Right lobe of liver (tissue), 6 donors: Measurements from ENCODE around the gene DIAPH3. TPM values are rescaled to one million over a fixed set of nuclear protein-coding genes. Genes with fewer than 3 reads are reported as not detected.

Experiments
- ATAC-seq, 4 donors: fragments of 200-7000 bp; cut with Tn5 transposase; one replicate each; pipeline ENCODE4 v1.9.1; 2020; ENCODE audit warnings: mild to moderate bottlenecking in 4 of 4, moderate library complexity in 4 of 4
- DNase-seq, 3 donors: peaks; one replicate each; pipeline ENCODE4 v3.0.0-alpha.2; 2020
- H3K27ac ChIP-seq, 3 donors: fragments of 200-600 bp; one replicate each; pipeline ENCODE4 v1.8.0; 2022
- H3K27me3 ChIP-seq, 2 donors: fragments of 200-600 bp; one replicate each; pipeline ENCODE4 v1.8.0; 2022
- H3K36me3 ChIP-seq, 4 donors: fragments of 200-600 bp; sonication (generic) in 1 of 4; one replicate each; pipeline versions ENCODE4 v1.5.1 to v1.8.0; 2017 to 2022; ENCODE audit warnings: control low read depth in 1 of 4
- H3K4me1 ChIP-seq, 4 donors: fragments of 200-600 bp; sonication (generic) in 1 of 4; one replicate each; pipeline versions ENCODE4 v1.5.1 to v1.8.0; 2017 to 2022; ENCODE audit warnings: control low read depth in 1 of 4
- H3K4me3 ChIP-seq, 3 donors: fragments of 200-600 bp; one replicate each; pipeline ENCODE4 v1.8.0; 2022
- H3K9me3 ChIP-seq, 4 donors: fragments of 200-600 bp; sonication (generic) in 1 of 4; one replicate each; pipeline versions ENCODE4 v1.5.1 to v1.8.0; 2017 to 2022; ENCODE audit warnings: control low read depth in 1 of 4
- POLR2A ChIP-seq: fragments of 450-650 bp; IDR thresholded peaks from one replicate; pipeline ENCODE4 v1.6.1; 2017; ENCODE audit warnings: antibody characterized with exemption, mild to moderate bottlenecking
- WGBS: methylation state at CpG from one replicate; pipeline ENCODE4 v1.1.6; 2018; ENCODE audit warnings: low coverage, low lambda C conversion rate; ENCODE audit not compliant: insufficient coverage; ENCODE audit errors: missing lambda C conversion rate; 5-methylcytosine and 5-hydroxymethylcytosine counted together
- intact Hi-C, 2 donors: fragments of 100-400 bp; cut with DNase I; formaldehyde crosslinking; loops; one replicate each; pipeline versions ENCODE4 v1.11.2 to v1.14.1; 2022
- total RNA-seq, 6 experiments: library from RNA; depleted of rRNA in 2 of 6; stranded (reverse); fragments of >200 nt in 2 of 6; fragmentation: NEBNext Ultra II Directional in 3 of 6; extraction: Animal tissue kit (Norgen Biotek cat#: 25700) in 3 of 6; gene quantifications; one replicate each; pipeline versions ENCODE4 v1.1.0 to v1.2.4, GENCODE V29; 2016 to 2023
- TF ChIP-seq, protein P1 (sequence below), 4 donors: fragments of 200-600 bp in 3 of 4; fragments of 450-650 bp in 1 of 4; IDR thresholded peaks; one replicate each; pipeline versions ENCODE4 v1.5.1 to v1.8.0; 2016 to 2022; ENCODE audit warnings: antibody characterized with exemption in 4 of 4, mild to moderate bottlenecking in 2 of 4
- donor health status: DM: no; HTN: yes; CAD: no.
- donor health status: DM: no; HTN: no; CAD: no.
- donor health status: DM: no; HTN: no; CAD: no.
- donor health status: DM: no; HTN: yes; CAD: no.
- donor health status: DM: no; HTN: yes; CAD: no.

The DIAPH3 gene
- total RNA-seq, 6 experiments from 2014 or later, result 0.10 to 1.6 (median 0.93) TPM; not detected in 1

DNA sequence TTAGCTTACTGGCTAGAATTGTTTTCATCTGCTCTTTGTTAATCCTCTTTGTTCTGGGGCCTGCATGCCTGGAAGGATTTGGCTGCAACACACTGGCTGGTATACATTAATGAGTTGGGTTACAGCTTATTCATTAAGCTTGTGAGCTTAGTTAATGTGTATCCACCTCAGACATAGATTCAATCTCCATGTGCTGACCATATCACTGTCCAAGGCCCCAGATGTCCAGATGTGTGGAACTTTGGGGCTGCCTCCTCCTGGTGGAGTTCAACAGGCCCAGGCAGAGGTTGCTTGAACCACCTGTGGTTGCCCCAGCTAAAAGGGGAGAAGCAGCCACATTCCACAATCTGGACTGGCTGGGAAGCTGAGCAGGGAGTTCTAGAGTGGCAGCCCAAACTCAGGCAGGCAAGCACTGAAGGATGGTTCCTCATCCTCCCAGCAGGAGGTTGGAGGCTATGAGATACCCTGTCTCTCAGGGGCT lies 5.4 kb downstream of the DIAPH3 start:
- H3K36me3 ChIP-seq, result no peaks in the 10 kb centered on the region
- H3K9me3 ChIP-seq, result no peaks in the 10 kb centered on the region
- H3K4me1 ChIP-seq, result peaks cover 0 to 3% (median 0%) of the 10 kb centered on the region in 4 donors
- H3K27ac ChIP-seq, result no peak overlapping the region
- H3K27me3 ChIP-seq, result no peaks in the 10 kb centered on the region
- intact Hi-C loops, result no loop called here
- ATAC-seq (no peak), DNase-seq (no peak)
- H3K4me3 ChIP-seq, result no peak overlapping the region
- TF ChIP-seq, protein P1, sequence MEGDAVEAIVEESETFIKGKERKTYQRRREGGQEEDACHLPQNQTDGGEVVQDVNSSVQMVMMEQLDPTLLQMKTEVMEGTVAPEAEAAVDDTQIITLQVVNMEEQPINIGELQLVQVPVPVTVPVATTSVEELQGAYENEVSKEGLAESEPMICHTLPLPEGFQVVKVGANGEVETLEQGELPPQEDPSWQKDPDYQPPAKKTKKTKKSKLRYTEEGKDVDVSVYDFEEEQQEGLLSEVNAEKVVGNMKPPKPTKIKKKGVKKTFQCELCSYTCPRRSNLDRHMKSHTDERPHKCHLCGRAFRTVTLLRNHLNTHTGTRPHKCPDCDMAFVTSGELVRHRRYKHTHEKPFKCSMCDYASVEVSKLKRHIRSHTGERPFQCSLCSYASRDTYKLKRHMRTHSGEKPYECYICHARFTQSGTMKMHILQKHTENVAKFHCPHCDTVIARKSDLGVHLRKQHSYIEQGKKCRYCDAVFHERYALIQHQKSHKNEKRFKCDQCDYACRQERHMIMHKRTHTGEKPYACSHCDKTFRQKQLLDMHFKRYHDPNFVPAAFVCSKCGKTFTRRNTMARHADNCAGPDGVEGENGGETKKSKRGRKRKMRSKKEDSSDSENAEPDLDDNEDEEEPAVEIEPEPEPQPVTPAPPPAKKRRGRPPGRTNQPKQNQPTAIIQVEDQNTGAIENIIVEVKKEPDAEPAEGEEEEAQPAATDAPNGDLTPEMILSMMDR (IDR thresholded peaks at IDR 0.05), result no peak
- TF ChIP-seq POLR2A, result no peak

DNA sequence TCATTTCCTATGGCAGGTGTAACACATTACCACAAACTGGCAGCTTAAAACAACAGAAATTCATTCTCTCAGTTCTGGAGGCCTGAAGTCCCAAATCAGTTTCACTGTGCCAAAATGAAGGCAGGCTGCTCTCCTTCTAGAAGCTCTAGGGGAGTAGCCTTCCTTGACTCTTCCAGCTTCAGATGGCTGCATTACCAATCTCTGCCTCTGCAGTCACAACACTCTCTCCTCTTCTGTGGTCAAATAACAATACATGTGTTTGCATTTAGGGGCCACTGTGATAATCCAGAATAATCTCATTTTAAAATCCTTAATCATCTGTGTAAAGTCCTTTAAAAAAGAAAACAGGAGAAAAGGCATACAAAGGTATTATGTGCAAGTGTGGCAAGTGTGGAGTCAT lies 7.8 kb downstream of the DIAPH3 start:
- Histone ChIP-seq H3K4me3 (no peak overlapping the region), H3K27me3 (no peaks in the 10 kb centered on the region), H3K36me3 (no peaks in the 10 kb centered on the region), H3K9me3 (no peaks in the 10 kb centered on the region), H3K4me1 (no peaks in the 10 kb centered on the region), H3K27ac (no peak overlapping the region)
- intact Hi-C loops, result no loop called here
- TF ChIP-seq POLR2A, result no peak
- TF ChIP-seq, protein P1 (IDR thresholded peaks at IDR 0.05), result no peak
- ATAC-seq (no peak), DNase-seq (no peak)

DNA sequence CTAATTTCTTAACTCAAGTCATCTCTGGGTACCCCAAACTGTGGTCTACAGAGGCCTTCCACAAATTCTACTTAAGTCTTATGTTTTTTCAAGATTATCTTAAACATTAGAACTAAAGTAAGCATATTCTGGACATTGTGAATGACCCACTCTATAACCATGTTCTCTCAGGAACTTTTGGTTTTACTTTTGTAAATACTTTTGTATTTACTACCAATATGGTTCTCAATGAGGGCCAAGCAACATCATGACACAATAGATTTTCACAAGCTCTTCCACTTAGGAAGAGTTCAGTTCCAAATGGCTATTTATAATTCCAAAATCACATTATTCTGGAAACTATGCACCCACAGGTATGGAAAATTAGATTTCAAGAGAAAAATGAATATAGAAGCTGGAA lies 10.8 kb downstream of the DIAPH3 start:
- TF ChIP-seq, protein P1 (IDR thresholded peaks at IDR 0.05), result no peak
- TF ChIP-seq POLR2A, result no peak
- ATAC-seq, result no peak
- intact Hi-C loops, result no loop called here
- DNase-seq, result no peak
- Histone ChIP-seq H3K4me1 (no peaks in the 10 kb centered on the region), H3K9me3 (no peaks in the 10 kb centered on the region), H3K36me3 (no peaks in the 10 kb centered on the region), H3K27me3 (no peaks in the 10 kb centered on the region), H3K27ac (no peak overlapping the region), H3K4me3 (no peak overlapping the region)

DNA sequence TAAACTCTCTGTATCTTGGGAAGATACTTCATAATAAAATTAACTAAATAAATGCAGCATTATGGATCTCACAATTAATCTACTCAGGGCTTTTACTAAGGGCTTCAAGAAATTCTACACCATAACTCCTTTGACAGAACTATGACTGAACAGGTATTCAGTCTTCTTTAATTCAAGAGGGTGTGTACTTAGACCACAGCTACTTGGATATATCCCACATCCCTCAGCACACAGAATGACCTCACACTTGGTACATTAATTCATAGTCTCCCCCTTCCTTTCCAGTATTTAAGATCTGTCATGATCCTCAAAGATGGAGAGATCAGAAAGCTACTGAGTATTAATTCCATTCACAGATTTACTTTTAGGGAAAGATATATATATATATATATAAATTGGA lies 11.6 kb downstream of the DIAPH3 start:
- no peaks in the 10 kb centered on the region for H3K36me3 ChIP-seq
- no peaks in the 10 kb centered on the region for H3K4me1 ChIP-seq
- no peak overlapping the region for H3K27ac ChIP-seq
- no peak overlapping the region for H3K4me3 ChIP-seq
- intact Hi-C loops, result no loop called here
- H3K9me3 ChIP-seq, result no peaks in the 10 kb centered on the region
- DNase-seq, result no peak
- no peak for TF ChIP-seq POLR2A
- TF ChIP-seq, protein P1 (IDR thresholded peaks at IDR 0.05), result no peak
- no peak for ATAC-seq
- H3K27me3 ChIP-seq, result no peaks in the 10 kb centered on the region

DNA sequence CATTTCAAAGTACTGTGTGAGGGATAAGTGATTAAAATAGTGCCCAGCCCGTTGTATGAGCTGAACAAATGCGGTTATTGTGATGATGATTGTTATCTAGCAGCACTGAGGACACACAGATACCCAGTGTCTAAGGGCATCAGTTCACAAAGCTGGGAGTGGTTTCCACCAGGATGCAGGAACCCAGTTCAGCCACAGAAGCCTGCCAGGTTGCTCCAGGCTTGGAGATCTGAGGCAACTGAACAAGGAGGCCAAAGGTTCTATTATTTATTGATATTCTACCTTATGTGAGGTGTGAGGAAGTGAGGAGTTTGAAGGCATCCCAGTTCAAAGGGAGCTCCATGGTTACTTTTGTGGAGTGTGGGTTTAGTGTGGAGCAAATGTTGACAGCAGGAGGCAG lies 13.2 kb downstream of the DIAPH3 start:
- intact Hi-C loops, result no loop called here
- no peak for DNase-seq
- Histone ChIP-seq H3K9me3 (no peaks in the 10 kb centered on the region), H3K36me3 (no peaks in the 10 kb centered on the region), H3K4me3 (no peak overlapping the region), H3K27me3 (no peaks in the 10 kb centered on the region), H3K4me1 (no peaks in the 10 kb centered on the region), H3K27ac (no peak overlapping the region)
- no peak for TF ChIP-seq POLR2A
- TF ChIP-seq, protein P1 (IDR thresholded peaks at IDR 0.05), result no peak
- ATAC-seq, result no peak
- 76% methylated on average over 2 of the region's 2 CpGs for WGBS
